ENCODE results near the gene SLC2A9.
"Not testable (repeated sequence)": the region's sequence is repeated elsewhere in the genome, so short reads cannot be mapped to it uniquely, and the experiment has no call there.

SLC2A9 gene

DNA sequence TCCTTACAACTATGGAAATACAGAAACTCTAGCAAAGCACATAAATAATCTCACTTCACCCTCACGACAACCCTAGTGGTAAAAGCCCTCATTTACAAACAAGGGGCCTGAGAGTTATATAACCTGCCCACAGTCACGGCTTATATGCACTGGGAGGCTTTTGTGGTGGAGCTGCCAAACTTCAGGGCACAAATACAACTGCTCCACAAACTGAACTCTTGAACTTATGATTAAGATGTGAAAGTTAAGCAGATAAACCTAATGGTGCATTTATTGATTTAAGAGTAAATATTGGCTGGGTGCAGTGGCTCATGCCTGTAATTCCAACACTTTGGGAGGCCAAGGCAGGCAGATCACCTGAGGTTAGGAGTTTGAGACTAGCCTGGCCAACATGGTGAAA lies 19.0 kb downstream of the SLC2A9 start:
- ATAC-seq (no peak), DNase-seq (ENCODE audit: low spot score in 2 of 2) (no peak)
- Mint-ChIP-seq H3K4me3 (no peak overlapping the region), H3K36me3 (no peaks in the 10 kb centered on the region), H3K4me1 (peaks cover 43% of the 10 kb centered on the region), H3K27ac (no peak overlapping the region), H3K9me3 (no peaks in the 10 kb centered on the region)

DNA sequence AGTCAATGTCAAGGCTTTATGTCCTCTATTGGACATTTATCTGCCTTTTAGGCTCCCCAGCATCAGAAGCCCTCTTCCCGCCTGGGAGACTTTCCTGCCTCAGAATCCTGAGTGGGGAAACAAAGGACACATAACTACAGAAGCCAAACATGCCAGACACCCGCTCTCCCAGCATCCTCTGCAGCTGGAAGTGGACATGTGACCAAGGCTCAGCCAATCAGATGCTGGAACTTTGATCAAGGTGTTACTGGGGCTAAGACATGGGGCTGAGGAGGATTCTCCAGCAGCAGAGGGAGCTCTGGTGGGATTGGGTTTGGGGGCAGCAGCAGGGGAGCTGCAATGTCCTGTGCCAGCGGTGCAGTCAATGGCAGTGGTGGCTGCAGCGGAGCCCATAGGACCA lies 19.5 kb downstream of the SLC2A9 start:
- Mint-ChIP-seq H3K4me3 (no peak overlapping the region), H3K4me1 (peaks cover 38% of the 10 kb centered on the region), H3K9me3 (no peaks in the 10 kb centered on the region), H3K27ac (no peak overlapping the region), H3K36me3 (no peaks in the 10 kb centered on the region)
- DNase-seq (ENCODE audit: low spot score in 2 of 2) (no peak), ATAC-seq (no peak)

DNA sequence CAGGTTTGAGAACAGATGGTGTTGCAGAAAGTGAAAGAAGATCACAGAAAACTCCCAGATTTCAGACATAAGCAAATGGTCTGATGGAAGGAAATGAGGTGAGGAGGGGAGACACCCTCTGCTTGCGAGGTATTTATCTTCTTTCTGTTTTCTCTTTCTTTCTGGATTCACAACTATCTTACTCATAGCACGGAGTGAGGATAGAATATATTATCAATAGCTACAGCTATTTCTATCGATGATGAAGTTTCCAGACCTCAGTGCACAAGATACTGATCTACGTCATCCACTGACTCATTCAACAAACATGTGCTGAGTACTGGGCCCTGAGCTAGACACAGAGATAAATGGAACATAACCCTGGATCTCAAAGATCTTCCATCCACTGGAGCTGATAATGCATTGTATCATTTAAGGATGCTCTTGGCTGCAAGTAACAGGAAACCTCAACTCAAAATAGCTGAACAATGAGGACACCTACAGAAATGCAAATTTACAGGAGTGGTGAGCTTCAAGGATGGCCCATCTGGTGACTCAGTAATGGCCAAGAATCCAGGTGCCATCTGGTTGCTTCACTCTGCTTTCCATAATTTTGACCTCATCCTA lies 21.2 kb downstream of the SLC2A9 start:
- peak; percentile 65 for ATAC-seq
- Mint-ChIP-seq H3K27ac (peak overlapping the region; percentile 9), H3K36me3 (no peaks in the 10 kb centered on the region), H3K9me3 (no peaks in the 10 kb centered on the region), H3K4me1 (peaks cover 26% of the 10 kb centered on the region), H3K4me3 (no peak overlapping the region)
- DNase-seq (ENCODE audit: low spot score in 2 of 2): no peak

DNA sequence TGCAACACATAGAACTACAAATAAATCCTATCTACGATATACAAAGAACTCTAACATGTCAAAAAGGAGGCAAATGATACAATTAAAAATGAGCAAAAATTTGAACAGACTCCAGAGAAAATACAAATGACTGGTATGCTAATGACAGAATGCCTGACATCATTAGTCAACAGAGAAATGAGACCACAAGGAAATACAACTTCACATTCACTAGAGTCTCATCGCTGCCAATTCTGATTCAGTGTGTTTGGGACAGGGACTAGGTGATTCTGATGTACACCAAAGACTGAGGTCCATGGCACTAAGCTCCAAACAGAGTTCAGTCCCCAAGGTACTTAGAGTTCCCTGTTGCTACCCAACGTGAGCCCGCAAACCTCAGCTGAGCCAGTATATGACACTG lies 23.4 kb downstream of the SLC2A9 start:
- no peak overlapping the region for H3K4me3 Mint-ChIP-seq
- no peak for ATAC-seq
- no peaks in the 10 kb centered on the region for H3K9me3 Mint-ChIP-seq
- DNase-seq (ENCODE audit: low spot score in 2 of 2): no peak
- H3K4me1 Mint-ChIP-seq: peaks cover 29% of the 10 kb centered on the region
- no peak overlapping the region for H3K27ac Mint-ChIP-seq
- no peaks in the 10 kb centered on the region for H3K36me3 Mint-ChIP-seq

DNA sequence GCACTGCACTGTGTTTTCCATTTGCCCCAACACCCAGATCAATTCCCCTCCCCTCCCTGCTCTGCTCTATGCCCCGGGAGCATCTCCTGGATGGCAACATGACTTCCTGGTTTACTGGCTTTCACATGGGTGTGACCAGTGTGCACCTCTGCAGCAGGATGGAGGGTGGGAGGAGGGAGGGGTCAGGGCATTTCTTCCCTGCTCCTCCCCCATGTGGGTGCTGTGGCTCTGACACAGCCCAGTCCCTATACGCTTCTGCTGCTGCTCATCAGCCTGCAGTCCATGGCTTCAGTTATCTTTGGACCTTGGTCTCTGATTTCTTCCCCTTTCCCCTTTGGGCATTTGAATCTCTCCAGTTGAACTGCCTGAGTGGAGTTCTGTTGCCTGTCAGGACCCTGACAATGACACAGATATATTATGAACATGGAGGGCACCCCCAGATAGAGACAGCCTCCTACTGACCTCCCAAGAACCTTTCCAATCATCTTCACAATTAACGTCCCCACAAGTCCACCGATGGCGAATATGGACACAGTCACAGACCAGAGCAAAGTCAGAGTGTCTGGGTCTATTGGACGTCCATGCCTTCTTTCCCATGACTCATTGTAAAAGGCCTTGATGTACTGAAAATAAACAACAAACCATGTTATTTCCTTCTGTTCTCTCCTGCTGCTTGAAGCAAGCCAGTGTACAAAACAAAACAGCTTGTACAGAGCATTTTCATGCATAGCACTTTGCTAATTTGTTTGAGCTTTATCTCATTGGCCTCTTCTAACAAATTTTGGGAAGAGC lies 24.8 kb downstream of the SLC2A9 start:
- ATAC-seq (no peak), DNase-seq (ENCODE audit: low spot score in 2 of 2) (no peak)
- Mint-ChIP-seq H3K4me1 (peaks cover 23% of the 10 kb centered on the region), H3K9me3 (no peaks in the 10 kb centered on the region), H3K36me3 (no peaks in the 10 kb centered on the region), H3K4me3 (no peak overlapping the region), H3K27ac (peak overlapping the region; percentile 38)

DNA sequence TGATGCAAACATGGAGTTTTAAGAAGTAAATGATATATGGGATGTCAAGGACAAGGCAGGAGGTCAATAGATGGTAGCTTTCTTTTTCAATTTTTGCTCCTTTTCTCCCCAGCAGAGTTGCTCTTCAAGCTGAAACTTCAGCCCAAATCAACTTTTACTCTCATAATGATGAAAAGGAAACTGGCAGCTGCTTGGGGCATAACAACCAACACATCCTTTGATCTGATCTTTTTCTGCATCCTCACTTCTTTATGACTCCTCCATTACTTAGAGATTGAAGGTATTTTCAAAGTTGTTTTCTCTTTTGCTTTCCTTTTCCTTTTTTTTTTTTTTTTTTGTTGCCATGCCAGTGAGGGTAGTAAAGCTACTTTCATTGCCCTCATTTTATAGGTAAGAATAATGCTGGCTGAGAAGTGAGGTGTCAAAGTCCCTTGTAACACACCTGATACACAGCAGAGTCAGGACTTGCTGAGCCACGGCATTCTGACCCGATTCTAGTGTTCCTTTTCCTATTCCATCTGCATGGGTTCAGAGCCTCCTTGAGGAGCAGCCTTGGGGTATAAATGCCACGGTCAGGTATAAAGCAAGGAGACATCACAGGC lies 26.9 kb downstream of the SLC2A9 start:
- Mint-ChIP-seq H3K36me3 (no peaks in the 10 kb centered on the region), H3K4me1 (peaks cover 16% of the 10 kb centered on the region), H3K4me3 (no peak overlapping the region), H3K27ac (peak overlapping the region; percentile 15), H3K9me3 (no peaks in the 10 kb centered on the region)
- ATAC-seq (peak; percentile 69), DNase-seq (ENCODE audit: low spot score in 2 of 2) (no peak)

DNA sequence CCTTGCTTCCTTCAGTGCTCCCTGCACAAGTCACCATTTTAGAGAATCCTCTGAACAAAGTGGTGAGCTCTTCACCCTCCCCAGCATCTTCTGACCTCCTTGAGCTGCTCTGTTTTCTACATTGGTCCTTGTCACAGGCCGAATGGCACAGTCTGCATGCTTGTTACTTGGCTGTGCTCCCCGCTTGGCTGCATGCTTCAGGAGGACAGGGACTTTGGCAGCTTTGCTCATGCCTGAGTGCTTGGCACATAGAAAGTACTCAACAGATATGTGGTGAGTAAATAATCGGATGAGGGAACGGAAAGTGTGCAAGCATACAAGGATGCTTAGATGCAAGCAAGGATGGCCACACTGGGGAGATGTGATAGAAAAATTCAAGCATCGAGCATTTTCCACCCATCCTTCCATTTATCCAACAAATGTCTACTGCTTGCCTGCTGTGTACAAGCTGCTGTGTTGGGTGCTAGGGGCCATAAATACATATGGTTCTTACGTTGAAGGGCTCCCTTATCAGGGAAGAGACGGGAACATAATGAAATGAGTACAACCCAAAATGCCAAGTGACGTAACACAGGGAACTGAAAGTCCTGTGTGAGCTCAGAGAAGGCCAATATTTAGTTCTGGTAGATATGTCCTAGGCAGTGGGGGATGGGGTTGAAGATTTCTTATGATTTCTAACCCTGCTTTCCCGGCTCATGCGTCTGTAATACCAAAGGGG lies 31.2 kb downstream of the SLC2A9 start:
- peaks cover 13% of the 10 kb centered on the region for H3K4me1 Mint-ChIP-seq
- H3K36me3 Mint-ChIP-seq: no peaks in the 10 kb centered on the region
- no peaks in the 10 kb centered on the region for H3K9me3 Mint-ChIP-seq
- DNase-seq (ENCODE audit: low spot score in 2 of 2) (no peak), ATAC-seq (no peak)
- H3K4me3 Mint-ChIP-seq: no peak overlapping the region
- no peak overlapping the region for H3K27ac Mint-ChIP-seq

DNA sequence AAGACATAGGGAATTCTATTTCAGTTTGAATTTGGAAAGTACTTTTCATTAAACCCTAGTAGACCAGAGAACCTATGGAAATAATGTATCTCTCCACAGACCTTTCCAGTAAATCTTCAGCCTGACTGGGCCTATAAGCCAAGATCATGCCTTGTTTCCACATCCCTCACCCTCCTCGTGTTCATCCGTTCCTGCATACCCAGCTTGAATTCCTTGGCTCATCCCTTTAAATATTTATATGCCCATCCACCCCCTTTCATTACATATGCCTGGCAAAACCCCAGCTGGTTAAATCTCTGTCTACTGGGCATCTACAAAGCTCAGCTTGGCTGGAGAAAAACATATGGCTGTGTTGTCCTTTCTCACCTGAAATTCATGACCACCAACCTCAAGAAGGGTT lies 32.4 kb downstream of the SLC2A9 start:
- no peak for ATAC-seq
- DNase-seq (ENCODE audit: low spot score in 2 of 2): no peak
- Mint-ChIP-seq H3K4me1 (peaks cover 3% of the 10 kb centered on the region), H3K4me3 (no peak overlapping the region), H3K9me3 (no peaks in the 10 kb centered on the region), H3K36me3 (no peaks in the 10 kb centered on the region), H3K27ac (no peak overlapping the region)

DNA sequence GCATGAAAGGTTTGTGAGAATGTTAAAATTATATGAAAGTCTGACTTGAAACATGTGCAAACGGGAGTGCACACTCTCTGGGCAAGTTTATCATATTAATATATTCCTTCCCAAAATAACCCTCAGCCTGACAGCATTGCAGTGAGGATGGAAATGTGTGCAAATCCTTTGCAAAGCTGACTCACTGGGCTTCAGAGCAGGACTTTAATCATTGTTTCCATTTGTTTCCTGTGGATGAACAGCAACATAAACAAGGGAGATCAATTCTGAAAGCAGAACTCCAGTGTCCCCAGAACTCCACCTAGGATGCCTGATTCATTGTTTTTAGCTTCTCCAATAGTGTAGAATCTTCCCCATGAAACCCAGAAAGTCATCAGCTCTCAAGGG lies 32.9 kb downstream of the SLC2A9 start:
- no peak for DNase-seq (ENCODE audit: low spot score in 2 of 2)
- no peaks in the 10 kb centered on the region for H3K36me3 Mint-ChIP-seq
- ATAC-seq: no peak
- H3K4me1 Mint-ChIP-seq: no peaks in the 10 kb centered on the region
- H3K9me3 Mint-ChIP-seq: no peaks in the 10 kb centered on the region
- no peak overlapping the region for H3K27ac Mint-ChIP-seq
- H3K4me3 Mint-ChIP-seq: no peak overlapping the region

DNA sequence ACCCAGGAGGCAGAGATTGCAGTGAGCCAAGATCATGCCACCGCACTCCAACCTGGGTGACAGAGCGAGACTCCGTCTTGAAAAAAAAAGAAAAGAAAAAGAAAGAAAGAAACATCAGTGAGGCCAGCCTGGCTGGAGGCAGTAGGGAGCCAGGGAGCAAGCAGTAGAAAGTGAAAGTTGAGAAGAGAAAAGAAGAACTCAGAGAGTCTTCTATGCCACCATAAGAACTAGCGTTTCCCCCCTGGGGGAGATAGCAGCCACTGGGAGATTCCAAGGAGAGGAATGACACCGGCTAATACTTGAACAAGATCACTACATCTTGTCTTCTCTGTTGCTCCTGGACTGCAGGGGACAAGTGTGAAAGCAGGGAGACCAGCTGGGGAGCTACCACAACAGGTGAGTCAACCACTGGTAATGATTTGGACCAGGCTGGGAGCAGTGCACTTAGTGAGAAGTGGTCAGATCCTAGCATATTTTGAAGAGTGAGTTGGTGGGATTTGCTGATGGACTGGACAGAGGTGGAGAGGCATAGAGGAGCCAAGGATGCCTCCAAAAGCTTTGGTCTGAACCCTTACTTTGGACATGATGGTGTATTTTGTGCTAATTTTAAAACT lies 33.4 kb downstream of the SLC2A9 start:
- Mint-ChIP-seq H3K36me3 (no peaks in the 10 kb centered on the region), H3K27ac (no peak overlapping the region), H3K4me3 (no peak overlapping the region), H3K4me1 (no peaks in the 10 kb centered on the region), H3K9me3 (no peaks in the 10 kb centered on the region)
- ATAC-seq: no peak
- DNase-seq (ENCODE audit: low spot score in 2 of 2): no peak

DNA sequence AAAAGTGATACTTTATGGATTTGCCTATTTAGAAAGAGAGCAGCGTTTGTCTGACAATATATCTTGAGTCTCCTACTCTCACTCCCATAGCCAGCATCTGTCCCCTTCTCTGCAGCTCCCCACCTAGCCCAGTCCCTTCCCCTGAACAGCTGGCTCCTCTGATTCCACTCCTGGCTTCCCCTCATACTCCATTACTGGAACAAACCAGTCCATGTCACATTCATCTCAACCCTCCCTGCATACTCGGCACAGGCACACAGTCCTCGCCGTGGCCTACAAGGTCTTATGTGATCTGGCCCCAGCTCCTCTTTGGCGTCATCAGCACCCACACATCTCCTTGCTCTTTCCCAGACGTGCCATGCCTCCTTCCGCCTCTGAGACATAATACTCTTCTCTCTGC lies 36.7 kb downstream of the SLC2A9 start:
- ATAC-seq: no peak
- H3K9me3 Mint-ChIP-seq: peaks cover 4% of the 10 kb centered on the region
- DNase-seq (ENCODE audit: low spot score in 2 of 2): peak in 1 of 2 donors; percentile 22
- H3K36me3 Mint-ChIP-seq: no peaks in the 10 kb centered on the region
- H3K4me3 Mint-ChIP-seq: no peak overlapping the region
- no peaks in the 10 kb centered on the region for H3K4me1 Mint-ChIP-seq
- no peak overlapping the region for H3K27ac Mint-ChIP-seq

DNA sequence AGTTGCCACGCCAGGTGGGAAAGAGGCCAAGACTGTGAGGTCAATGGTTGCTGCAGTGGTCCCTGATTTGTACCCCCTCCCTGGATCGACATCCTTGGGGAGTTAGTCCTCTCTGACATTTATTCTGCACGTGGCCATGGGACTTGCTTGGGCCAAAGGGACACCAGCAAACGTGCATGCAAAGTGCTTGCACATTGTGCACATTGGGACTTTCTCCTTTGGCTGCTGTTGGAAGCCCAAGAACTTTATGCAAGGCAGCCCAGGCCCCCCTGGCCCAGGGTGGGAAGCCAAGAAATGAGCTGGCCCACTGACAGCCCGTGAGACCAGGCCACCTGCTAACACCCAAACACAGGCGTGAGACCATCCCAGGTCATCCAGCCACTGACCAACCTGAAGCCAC lies 38.1 kb downstream of the SLC2A9 start:
- DNase-seq (ENCODE audit: low spot score in 2 of 2) (peak in 1 of 2 donors; percentile 20), ATAC-seq (no peak)
- Mint-ChIP-seq H3K27ac (no peak overlapping the region), H3K4me1 (no peaks in the 10 kb centered on the region), H3K36me3 (no peaks in the 10 kb centered on the region), H3K9me3 (peaks cover 4% of the 10 kb centered on the region), H3K4me3 (no peak overlapping the region)

DNA sequence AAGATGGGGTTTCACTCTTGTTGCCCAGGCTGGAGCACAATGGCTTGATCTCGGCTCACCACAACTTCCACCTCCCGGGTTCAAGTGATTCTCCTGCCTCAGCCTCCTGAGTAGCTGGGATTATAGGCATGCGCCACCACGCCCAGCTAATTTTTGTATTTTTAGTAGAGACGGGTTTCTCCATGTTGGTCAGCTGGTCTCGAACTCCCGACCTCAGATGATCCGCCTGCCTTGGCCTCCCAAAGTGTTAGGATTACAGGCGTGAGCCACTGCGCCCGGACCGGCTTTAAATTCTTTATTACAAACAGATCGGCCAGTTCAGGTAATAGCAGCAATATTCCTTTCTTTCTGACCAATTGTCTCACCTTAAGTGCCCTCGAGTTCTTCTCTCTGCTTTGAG lies 39.4 kb downstream of the SLC2A9 start:
- not testable (repeated sequence) for H3K27ac Mint-ChIP-seq, H3K36me3 Mint-ChIP-seq, H3K9me3 Mint-ChIP-seq, ATAC-seq, H3K4me1 Mint-ChIP-seq, H3K4me3 Mint-ChIP-seq
- peak in 1 of 2 donors; percentile 28 for DNase-seq (ENCODE audit: low spot score in 2 of 2)

DNA sequence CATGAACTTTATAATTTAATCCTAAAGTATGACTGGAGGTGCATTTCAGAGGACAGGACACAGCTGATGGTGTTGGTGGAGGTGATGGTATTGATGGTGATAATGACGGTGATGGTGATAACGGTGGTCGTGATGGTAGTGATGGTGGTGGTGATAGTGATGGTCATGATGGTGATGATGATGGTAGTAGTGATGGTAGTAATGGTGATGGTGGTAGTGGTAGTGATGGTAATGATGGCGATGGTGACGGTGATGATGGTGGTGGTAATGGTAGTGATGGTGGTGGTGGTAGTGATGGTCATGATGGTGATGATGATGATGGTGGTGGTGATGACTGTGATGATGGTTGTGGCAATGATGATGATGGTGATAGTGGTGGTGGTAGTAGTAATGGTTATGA lies 40.4 kb downstream of the SLC2A9 start:
- ATAC-seq: no peak
- H3K9me3 Mint-ChIP-seq: peaks cover 4% of the 10 kb centered on the region
- H3K36me3 Mint-ChIP-seq: no peaks in the 10 kb centered on the region
- no peak for DNase-seq (ENCODE audit: low spot score in 2 of 2)
- no peak overlapping the region for H3K4me3 Mint-ChIP-seq
- no peaks in the 10 kb centered on the region for H3K4me1 Mint-ChIP-seq
- H3K27ac Mint-ChIP-seq: no peak overlapping the region

DNA sequence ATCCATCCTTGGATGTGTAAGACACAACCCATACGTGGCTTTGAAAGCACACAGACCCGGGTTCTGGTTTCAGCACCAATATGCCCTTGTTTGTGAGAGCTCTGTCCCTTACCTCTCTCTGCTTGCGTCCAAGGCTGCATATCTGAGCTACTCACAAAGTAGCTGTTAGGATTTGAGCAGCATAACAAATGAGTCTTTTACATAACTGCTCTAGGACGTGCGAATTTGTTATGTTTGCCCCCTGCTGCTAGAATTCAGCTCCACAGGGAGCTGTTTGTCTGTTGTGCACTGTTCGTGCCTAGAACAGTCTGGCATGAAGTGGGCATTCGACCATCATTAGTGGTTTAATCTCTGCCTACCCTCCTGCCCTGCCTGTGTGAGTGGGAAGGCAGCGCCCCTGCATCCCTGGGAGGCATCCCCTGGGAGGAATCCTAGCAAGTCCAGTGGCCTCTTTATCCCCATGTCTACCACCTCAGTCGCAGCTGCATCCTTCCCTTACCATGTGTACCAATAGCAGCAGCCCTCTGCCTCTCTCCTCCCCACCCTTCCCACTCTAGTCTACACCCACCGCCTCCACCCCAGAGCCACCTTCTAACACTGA lies 42.1 kb downstream of the SLC2A9 start:
- Mint-ChIP-seq H3K4me1 (no peaks in the 10 kb centered on the region), H3K27ac (no peak overlapping the region), H3K36me3 (no peaks in the 10 kb centered on the region), H3K9me3 (peaks cover 4% of the 10 kb centered on the region), H3K4me3 (no peak overlapping the region)
- ATAC-seq (peak; percentile 16), DNase-seq (ENCODE audit: low spot score in 2 of 2) (peak in 1 of 2 donors; percentile 22)

Measured in stimulated activated effector memory CD8-positive, alpha-beta T cell treated with anti-CD3 and anti-CD28 coated beads, Interleukin-12 subunit alpha, Interleukin-12 subunit beta, amount 100 ng/mL, for 72 hours (primary cell).